ENCODE measurements around the gene GID8.

DNA sequence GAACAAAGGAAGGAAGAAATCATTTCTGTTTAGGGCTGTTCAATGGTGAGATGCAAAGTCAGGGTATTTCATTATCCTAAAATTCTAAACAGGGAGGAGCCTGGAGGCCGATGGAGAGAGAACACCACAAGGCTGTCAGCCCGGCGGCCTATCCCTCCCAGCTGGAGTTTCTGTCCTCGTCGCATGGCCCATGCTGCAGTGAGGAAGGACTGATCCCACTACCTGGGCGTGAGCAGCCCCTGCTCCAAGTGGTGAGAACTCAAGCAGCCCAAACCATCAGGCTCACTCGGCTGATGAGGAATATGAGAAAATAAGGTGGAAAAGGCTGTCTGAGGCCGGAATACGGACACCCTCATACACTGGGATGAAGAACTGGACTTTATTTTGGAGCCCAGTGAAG lies 42.4 kb upstream of the GID8 start:
- no peak for TF ChIP-seq POLR2A (IDR thresholded peaks at IDR 0.05)
- TF ChIP-seq, protein P1, sequence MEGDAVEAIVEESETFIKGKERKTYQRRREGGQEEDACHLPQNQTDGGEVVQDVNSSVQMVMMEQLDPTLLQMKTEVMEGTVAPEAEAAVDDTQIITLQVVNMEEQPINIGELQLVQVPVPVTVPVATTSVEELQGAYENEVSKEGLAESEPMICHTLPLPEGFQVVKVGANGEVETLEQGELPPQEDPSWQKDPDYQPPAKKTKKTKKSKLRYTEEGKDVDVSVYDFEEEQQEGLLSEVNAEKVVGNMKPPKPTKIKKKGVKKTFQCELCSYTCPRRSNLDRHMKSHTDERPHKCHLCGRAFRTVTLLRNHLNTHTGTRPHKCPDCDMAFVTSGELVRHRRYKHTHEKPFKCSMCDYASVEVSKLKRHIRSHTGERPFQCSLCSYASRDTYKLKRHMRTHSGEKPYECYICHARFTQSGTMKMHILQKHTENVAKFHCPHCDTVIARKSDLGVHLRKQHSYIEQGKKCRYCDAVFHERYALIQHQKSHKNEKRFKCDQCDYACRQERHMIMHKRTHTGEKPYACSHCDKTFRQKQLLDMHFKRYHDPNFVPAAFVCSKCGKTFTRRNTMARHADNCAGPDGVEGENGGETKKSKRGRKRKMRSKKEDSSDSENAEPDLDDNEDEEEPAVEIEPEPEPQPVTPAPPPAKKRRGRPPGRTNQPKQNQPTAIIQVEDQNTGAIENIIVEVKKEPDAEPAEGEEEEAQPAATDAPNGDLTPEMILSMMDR (IDR thresholded peaks at IDR 0.05), result no peak
